Fibroblast of skin of right biceps (primary cell): ENCODE data around the gene YIF1B.
A peak's percentile ranks its signal among the peaks of the same experiment; 100 is the strongest.

Experiments
- DNase-seq: peaks from one replicate; pipeline ENCODE4 v3.0.0-alpha.2; 2013

The YIF1B gene

GRCh38 chr19:38303517-38304351 is 12.0 kb downstream of the YIF1B start, which contains the start of gene C19orf33:
C19orf33 (plus strand) TSS chr19:38304251; CDS start chr19:38304262, 11 bp downstream.
- peak; percentile 10 for DNase-seq

DNA sequence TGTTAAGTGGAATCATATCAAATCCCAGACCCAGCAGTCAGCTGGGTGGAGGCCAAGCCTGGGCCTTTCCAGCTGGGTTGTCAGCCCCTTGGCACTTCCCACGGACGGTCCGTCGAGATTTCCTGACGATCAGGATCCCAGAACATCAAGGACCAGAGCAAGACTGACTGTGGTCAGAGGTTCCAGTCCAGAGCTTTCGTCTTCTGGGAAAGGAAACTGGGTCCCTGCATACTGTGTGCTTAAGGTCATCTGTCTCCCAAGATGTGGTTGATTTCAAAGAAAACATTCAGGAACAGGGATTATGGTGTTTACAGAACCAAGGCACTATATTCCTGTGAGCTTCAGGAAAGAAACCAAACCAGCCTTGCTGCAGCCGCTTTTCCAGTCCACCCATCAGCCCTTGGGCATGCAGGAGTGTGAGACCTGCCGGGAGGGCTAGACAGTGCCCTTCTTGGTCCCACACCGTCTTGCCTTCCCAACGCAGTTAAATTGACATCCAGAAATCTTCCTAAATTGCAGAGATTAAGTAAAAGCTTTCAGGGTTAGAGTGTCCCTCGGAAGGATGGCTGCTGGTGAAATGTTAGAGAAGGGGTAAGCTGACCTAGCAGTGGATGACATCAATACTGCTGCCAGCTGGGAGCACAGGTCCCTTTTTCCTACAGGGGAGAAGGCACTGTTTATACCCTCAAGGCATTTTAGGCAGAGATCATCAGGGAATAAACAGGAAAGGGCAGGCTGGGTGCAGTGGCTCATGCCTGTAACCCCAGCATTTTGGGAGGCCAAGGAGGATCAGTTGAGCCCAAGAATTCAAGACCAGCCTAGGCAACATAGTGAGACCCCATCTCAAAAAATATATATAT is 16.7 kb downstream of the YIF1B start:
- DNase-seq: no peak

GRCh38 chr19:38294090-38294489 is 21.7 kb downstream of the YIF1B start:
- no peak for DNase-seq

DNA sequence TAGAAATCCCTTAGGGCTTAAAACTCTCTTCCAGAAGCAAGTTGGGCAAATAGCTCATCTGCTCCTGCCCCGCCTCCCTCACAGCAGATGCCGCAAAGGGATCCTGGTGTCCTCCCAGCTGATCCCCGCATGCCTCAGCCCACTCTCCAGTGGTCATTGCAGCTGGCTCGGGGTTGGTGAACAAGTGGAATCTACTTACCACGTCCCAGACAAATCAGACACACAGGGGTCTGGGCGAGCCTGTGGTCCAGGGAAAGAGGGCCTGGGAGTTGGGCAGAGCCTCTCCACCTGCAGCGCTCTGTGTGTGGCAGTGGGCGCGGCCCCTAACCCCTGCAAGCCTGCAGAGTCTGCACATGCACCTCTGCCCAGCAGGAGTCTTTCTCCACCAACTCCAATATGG is 22.5 kb downstream of the YIF1B start:
- DNase-seq: no peak

DNA sequence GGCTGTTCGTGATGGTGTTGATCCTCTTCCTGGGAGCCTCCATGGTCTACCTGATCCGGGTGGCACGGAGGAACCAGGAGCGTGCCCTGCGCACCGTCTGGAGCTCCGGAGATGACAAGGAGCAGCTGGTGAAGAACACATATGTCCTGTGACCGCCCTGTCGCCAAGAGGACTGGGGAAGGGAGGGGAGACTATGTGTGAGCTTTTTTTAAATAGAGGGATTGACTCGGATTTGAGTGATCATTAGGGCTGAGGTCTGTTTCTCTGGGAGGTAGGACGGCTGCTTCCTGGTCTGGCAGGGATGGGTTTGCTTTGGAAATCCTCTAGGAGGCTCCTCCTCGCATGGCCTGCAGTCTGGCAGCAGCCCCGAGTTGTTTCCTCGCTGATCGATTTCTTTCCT is 23.9 kb downstream of the YIF1B start:
- no peak for DNase-seq

GRCh38 chr19:38290631-38291147 is 25.1 kb downstream of the YIF1B start:
- peak; percentile 86 for DNase-seq

- DNase-seq: no peak
These were observed 25.8 kb downstream of the YIF1B start for GRCh38 chr19:38289955-38290354.

DNA sequence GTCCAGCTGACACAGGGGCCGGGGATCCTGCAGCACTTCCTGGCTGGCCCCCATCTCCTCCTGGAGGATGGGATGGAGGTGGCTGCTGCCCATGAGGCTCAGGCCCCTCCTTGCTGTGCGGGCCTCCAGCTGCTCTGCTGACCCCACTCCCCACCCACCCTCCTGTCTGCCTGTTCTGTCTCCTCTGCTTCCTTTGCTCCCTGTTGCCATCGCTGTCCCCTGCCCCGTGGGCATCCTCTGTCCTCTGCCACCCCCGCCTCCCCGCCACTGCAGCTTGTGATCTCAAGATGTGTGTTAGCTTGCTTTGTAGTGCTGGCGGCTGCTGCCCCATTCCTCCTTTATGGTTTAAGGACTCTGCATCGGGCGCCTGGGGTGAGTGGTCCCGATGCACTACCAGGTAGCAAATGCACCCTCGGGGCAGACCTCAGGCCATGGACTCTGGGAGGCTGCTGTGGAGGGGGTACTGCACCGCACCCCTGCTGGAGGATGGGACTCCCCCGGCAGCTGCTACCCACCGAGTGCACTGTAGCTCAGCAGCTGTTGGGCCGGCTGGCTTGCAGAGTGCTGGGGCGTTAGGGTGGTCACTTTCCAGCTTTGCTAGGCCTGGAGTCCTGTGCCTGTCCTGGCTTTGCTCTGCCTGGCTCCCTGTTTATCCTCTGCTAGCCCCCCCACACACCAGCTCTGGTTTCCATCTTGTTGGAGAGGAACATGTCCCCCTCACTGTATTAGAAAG is 27.5 kb downstream of the YIF1B start:
- DNase-seq: no peak

GRCh38 chr19:38287604-38288003 is 28.1 kb downstream of the YIF1B start:
- DNase-seq: no peak

DNA sequence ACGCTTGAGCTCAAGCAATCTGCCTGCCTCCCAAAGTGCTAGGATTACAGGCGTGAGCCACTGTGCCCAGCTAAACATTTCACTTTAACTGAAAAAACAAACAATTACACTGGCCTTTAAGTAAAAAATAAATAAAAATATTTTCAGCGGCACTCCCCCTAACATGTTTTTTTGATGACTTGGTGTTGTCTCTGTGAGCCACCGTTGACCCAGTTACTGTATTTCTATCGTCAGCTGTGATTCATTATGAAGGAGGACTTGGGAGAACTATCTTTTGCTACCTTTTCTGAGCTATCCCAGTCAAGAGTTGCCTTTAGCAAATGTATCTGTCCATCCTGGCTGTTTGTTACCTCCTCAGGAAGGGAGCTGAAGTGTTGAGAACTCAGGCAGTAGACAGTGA is 30.2 kb downstream of the YIF1B start:
- no peak for DNase-seq

GRCh38 chr19:38284422-38284821 is 31.3 kb downstream of the YIF1B start:
- no peak for DNase-seq

DNA sequence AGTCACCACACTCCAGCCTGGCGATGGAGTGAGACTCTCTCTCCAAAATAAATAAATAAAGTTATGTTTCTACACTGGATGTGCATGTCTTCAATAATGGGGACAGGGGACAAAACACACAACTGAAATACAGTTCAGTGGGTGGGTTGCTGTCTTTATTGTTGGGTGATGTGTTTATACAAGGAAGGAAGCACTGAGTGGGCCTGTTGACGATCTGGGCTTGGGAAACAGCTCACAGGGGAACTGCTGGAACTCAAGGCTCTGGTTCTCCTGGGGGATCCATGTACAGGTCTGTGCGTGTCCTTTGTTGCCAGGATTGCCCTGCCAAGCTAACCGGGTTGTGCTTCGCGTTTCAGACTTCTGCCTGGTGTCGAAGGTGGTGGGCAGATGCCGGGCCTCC is 32.5 kb downstream of the YIF1B start:
- DNase-seq: no peak

DNA sequence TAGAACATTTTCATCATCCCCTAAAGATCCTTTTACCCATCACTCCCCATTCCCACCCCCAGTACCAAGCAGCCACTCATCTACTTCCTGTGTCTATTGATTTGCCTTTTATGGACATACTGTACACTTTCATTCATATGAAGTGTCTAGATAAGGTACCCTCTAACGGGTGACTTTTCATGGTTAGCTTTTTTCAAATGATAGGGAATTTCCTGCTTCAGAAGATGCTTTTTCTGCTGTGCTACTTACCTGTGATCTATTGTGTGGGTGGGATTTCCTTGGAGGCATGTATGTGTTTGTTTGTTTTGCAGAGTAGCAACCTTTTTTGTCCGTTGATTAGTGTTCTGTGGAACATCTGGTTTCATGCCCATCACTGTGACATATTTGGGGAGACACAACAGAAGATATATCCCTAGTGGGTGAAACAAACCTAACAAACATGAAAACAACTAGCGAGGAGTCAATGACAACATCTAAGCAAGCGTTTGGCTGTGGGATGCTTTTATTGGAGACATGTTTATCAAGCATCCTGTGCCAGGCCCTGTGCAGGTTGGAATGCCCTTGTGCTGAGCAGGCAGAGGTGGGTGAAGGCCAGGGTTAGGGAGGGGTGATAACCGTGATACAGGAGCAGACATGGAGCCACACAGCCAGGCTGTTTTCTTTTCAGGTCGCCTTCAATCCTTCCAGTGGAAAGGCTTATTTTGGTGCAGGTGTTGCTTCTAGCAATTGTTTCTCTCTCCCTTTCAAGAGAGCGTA is 33.8 kb downstream of the YIF1B start:
- DNase-seq: no peak

- no peak for DNase-seq
These were observed 35.5 kb downstream of the YIF1B start for GRCh38 chr19:38280030-38280921.

GRCh38 chr19:38278751-38279150 is 37.0 kb downstream of the YIF1B start:
- DNase-seq: no peak

- DNase-seq: peak; percentile 77
These were observed 37.6 kb downstream of the YIF1B start for GRCh38 chr19:38277969-38278680.

DNA sequence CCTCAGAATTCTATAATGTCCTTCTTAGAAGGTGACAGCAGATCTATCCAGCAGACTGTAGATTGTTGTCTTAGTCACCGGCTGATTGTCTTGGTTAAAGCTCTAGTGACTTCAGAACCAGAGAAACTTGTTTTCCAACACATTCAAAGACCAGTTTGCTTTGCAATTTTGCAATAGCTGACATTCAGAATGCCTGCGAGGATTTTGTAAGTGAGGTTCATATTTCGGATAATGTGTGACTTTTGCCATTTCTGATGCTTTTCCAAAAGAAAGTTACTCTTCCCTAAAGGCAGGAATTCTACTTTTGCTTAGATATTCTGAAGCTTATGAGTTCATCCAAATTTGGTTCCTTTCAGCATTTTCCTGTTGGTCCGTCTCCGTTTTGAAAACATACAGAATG is 38.2 kb downstream of the YIF1B start:
- DNase-seq: no peak

DNA sequence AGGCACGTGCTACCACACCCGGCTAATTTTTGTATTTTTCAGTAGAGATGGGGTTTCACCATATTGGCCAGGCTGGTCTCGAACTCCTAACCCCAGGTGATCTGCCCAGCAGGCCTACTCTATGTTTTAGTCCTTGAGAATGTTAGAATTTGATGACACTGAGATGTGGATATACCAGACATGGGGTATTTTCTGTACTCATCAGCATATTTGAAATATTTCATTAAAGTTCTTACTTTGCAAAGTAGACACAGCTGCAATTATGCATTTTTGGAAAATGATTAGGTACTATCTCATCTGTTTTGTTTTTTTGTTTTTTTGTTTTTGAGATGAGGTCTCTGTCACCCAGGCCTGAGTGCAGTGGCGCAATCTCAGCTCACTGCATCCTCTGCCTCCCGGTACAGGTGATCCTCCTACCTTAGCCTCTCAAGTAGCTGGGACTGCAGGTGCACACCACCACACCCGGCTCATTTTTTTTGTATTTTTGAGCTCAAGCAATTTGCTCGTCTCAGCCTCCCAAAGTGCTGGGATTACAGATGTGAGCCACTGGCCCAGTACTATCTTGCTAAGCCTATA is 38.7 kb downstream of the YIF1B start:
- DNase-seq: no peak

DNA sequence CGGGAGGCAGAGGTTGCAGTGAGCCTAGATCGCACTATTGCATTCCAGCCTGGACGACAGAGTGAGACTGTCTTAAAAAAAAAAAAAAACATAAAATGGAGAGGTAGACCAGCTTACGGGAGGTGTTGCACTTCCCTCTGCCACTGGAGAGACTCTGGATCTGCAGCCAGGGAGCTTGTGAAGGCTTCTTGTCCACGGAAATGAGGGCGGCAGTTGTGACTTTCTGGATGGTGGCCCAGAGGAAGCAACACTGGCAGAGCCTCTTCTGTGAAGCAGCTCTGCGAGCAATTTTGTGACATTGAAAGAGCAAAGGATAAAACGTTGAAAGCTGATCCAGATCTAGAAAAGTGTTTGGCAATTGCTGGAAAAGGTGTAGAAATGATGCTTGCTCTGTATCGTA is 41.0 kb downstream of the YIF1B start:
- no peak for DNase-seq

DNA sequence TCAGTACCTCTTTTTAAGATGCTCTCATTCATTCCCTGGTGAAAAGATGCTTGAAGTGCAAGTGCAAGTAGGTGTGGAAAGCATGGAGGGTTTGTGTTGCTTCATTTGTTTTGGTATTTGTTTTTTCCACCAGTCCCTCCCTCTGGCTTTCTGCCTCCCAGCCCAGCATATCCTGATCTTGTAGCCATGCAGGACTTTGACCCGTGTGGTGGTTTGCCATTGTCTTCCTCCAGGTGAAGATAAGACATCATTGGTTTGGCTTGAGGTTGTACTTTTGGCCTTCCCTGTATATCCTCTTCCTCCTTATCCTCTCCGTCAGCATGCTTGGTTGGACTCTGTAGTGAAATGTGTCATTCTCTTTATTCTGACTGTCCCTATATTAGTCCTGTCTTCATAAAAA is 42.2 kb downstream of the YIF1B start:
- no peak for DNase-seq
